Sigmoid colon (tissue), 4 donors: Measurements from ENCODE around the gene DIS3L2.

Experiments
- CTCF ChIP-seq, 4 experiments: fragments of 450-650 bp in 3 of 4; fragments of 200-600 bp in 1 of 4; IDR thresholded peaks; one replicate each; pipeline ENCODE4 v1.5.1; 2016 to 2019; ENCODE audit warnings: antibody characterized with exemption in 4 of 4, mild to moderate bottlenecking in 3 of 4, moderate library complexity in 2 of 4
- EP300 ChIP-seq, 4 donors: sonication (generic); formaldehyde crosslinking; IDR thresholded peaks; one replicate each; pipeline ENCODE4 v1.6.1; 2017; ENCODE audit warnings: antibody characterized with exemption in 4 of 4
- POLR2A ChIP-seq, 2 donors: fragments of 450-650 bp; IDR thresholded peaks; one replicate each; pipeline ENCODE4 v1.6.1; 2016; ENCODE audit warnings: antibody characterized with exemption in 2 of 2, mild to moderate bottlenecking in 2 of 2, moderate library complexity in 2 of 2
- POLR2AphosphoS5 ChIP-seq, 4 donors: sonication (generic); formaldehyde crosslinking; IDR thresholded peaks; one replicate each; pipeline ENCODE4 v1.6.1; 2017; ENCODE audit warnings: antibody characterized with exemption in 4 of 4

DNA sequence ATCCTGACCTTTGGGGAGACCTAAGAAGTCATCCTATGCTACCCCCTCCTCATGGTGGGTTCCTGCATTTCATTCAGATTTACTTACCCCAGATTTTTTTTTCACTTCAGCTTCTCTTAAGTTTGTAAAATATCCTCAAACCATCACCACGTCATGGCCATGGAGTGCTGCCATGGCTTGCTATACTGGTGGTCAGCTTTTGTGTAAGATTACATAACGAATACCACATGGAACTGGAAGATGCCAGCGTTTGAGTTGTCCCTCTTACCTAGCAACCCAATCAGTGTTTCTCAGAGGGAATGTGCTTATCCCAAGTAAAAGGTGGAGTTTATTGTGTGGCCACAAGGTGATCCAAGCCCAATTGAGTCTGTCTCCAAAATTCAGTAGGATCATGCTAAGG lies 268.4 kb downstream of the DIS3L2 start:
- no peak for TF ChIP-seq CTCF (IDR thresholded peaks at IDR 0.05)
- no peak for TF ChIP-seq POLR2A (IDR thresholded peaks at IDR 0.05)
- no peak for TF ChIP-seq POLR2AphosphoS5 (IDR thresholded peaks at IDR 0.05)
- TF ChIP-seq EP300 (IDR thresholded peaks at IDR 0.05) = no peak
